RWPE2 (cell line): ENCODE measurements around the gene NDST1.
A peak's percentile ranks its signal among the peaks of the same experiment; 100 is the strongest.

Experiments
- ATAC-seq: fragments of 200-7000 bp; cut with Tn5 transposase; 3 replicates; pipeline ENCODE4 v1.9.1; 2021; ENCODE audit warnings: low read depth
- DNase-seq: peaks from one replicate; pipeline ENCODE4 v3.0.0-alpha.2; 2020; ENCODE audit warnings: low spot score
- H3K27ac ChIP-seq: fragments of 450-650 bp; 2 replicates; pipeline ENCODE4 v1.5.1; 2017; ENCODE audit warnings: mild to moderate bottlenecking; ENCODE audit not compliant: poor library complexity, severe bottlenecking
- H3K27me3 ChIP-seq: fragments of 250-450 bp; sonication (Bioruptor Pico); 2 replicates; pipeline ENCODE4 v1.5.1; 2021; ENCODE audit warnings: mild to moderate bottlenecking, moderate library complexity; ENCODE audit not compliant: insufficient read depth, poor library complexity, severe bottlenecking
- H3K36me3 ChIP-seq: fragments of 250-450 bp; sonication (Bioruptor Pico); 2 replicates; pipeline ENCODE4 v1.5.1; 2020; ENCODE audit warnings: low read depth, mild to moderate bottlenecking, moderate library complexity
- H3K4me1 ChIP-seq: fragments of 250-450 bp; sonication (Bioruptor Pico); 2 replicates; pipeline ENCODE4 v1.5.1; 2021; ENCODE audit warnings: mild to moderate bottlenecking, moderate library complexity; ENCODE audit not compliant: insufficient read depth, poor library complexity, severe bottlenecking
- H3K4me3 ChIP-seq: fragments of 250-450 bp; sonication (Bioruptor Pico); 2 replicates; pipeline ENCODE4 v1.5.1; 2021; ENCODE audit warnings: mild to moderate bottlenecking, moderate library complexity; ENCODE audit not compliant: severe bottlenecking
- H3K9me3 ChIP-seq: fragments of 250-450 bp; sonication (Bioruptor Pico); 2 replicates; pipeline ENCODE4 v1.5.1; 2021; ENCODE audit warnings: mild to moderate bottlenecking, moderate library complexity; ENCODE audit not compliant: severe bottlenecking
- TF ChIP-seq, protein P1 (sequence below): fragments of 450-650 bp; IDR thresholded peaks from one replicate; pipeline ENCODE4 v1.5.1; 2017; ENCODE audit warnings: mild to moderate bottlenecking, moderate library complexity; ENCODE audit not compliant: poor library complexity, severe bottlenecking

Gene NDST1

DNA sequence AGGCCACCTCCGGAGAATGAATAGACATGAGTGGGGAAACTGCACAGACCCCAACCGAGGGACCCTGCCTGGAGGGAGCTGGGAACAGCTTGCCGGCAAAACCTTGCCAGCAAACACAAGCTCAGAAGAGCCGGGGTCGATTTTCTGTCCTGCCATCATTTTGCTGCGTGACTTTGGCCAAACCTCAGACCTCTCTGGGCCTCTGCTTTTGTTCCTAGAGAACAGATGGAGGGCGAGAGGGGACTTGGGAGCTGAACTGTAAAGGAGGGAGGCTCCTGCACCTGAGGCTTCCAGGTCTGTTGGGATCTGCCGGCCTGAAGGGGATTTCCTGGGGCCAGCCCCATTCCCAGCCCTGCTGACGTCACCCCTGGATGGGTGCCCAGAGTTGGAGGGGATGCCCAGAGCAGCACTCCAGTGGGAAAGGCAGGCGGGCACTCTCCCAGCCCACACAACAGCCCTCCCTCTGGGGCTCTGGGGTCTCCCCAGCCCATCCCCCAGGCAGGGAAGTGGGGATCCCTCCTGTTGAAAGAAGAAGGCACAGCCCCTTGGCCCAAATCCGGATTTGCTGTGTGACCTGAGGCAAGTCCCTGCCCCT is 92.1 kb downstream of the NDST1 start:
- H3K4me3 ChIP-seq, result no peak overlapping the region
- TF ChIP-seq, protein P1, sequence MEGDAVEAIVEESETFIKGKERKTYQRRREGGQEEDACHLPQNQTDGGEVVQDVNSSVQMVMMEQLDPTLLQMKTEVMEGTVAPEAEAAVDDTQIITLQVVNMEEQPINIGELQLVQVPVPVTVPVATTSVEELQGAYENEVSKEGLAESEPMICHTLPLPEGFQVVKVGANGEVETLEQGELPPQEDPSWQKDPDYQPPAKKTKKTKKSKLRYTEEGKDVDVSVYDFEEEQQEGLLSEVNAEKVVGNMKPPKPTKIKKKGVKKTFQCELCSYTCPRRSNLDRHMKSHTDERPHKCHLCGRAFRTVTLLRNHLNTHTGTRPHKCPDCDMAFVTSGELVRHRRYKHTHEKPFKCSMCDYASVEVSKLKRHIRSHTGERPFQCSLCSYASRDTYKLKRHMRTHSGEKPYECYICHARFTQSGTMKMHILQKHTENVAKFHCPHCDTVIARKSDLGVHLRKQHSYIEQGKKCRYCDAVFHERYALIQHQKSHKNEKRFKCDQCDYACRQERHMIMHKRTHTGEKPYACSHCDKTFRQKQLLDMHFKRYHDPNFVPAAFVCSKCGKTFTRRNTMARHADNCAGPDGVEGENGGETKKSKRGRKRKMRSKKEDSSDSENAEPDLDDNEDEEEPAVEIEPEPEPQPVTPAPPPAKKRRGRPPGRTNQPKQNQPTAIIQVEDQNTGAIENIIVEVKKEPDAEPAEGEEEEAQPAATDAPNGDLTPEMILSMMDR, result no peak
- no peaks in the 10 kb centered on the region for H3K9me3 ChIP-seq
- H3K27me3 ChIP-seq, result no peaks in the 10 kb centered on the region
- peak overlapping the region; percentile 75 for H3K27ac ChIP-seq
- DNase-seq (peak; percentile 97), ATAC-seq (peak; percentile 84)
- H3K4me1 ChIP-seq, result peaks cover 22% of the 10 kb centered on the region
- H3K36me3 ChIP-seq, result no peaks in the 10 kb centered on the region

DNA sequence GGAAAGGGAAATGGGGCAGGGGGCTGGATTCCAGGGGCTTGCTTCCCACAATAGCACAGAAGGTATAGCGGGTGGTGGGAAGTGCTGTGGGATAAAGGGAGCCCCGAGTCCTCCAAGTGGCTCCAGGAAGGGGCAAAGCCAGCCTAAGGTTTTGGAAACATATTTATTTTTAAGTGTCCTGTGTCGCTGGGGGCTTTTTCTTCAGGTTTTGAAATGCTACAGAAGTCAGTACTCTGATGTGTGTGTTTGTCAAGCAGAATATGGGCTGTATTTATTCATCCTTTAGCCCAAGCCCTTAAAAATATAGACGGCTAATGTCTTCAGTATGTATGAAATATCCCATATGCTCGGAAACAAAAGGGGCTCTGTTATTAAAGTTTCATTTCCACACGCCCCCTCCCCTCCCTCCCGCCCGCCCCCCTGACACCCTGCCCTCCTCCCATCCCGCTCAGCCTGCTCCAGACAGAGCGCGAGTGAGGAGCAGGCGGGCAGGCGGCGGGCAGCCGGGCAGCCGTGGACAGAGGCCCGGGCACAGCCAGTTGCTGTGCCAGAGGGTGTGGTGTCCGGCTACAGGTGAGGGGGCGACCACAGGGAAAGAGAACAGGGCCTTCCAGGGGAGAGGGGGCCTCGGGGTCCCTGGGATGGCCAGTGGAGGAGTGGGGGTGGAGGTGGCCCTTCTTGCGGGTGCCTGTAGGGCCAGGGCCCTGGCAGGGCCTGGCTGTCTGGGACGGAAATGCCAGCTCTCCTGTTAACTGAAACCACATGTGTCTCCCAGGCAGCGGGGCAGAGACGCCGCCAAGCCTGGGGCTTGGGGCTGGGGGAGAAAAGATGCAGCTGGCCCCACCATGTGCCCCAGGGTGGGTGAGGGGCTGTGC is 92.9 kb downstream of the NDST1 start:
- H3K4me1 ChIP-seq, result peaks cover 22% of the 10 kb centered on the region
- TF ChIP-seq, protein P1, result no peak
- H3K36me3 ChIP-seq, result no peaks in the 10 kb centered on the region
- DNase-seq, result no peak
- peak overlapping the region; percentile 75 for H3K27ac ChIP-seq
- H3K9me3 ChIP-seq, result no peaks in the 10 kb centered on the region
- ATAC-seq, result no peak
- no peak overlapping the region for H3K4me3 ChIP-seq
- no peaks in the 10 kb centered on the region for H3K27me3 ChIP-seq

DNA sequence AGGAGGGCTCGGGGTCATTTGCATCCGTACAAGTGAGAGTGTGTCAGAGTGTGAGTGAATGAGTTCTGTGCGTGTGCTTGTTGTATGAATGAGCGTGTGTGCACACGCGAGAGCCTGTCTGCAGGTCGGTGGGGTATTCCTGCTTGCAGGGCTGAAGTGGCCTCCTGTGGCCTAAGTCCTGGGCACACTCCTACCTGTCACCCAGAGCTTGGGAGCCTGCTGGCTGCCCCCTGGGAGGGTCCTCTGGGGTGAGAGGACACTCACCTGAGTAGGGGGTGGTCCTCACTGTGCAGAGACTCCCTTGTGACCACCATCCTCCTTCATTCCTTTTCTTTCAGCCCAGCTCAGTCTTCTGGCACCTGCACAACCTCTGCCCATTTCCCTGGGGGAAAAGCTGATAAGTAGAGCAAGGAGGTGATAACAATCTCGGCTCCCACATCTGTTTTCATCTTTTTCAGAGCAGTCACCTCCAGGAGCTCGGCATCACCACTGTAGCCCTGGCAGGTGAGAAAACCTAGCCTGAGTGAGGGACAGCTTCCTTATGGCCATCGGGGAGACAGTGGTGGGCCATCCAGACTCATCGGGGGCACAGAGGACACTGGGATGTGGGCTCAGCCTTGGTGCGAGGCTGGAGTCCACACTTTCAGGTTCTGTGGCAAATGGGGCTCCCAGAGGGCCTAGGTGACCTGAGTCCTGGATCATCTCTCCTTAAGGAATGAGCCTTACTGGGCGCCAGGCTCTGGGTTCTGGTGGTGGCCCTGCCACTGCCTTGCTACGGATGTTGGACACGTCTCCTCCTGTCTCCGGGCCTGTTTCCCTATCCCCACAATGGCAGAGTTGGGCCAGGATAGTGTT is 93.8 kb downstream of the NDST1 start:
- ATAC-seq, result no peak
- TF ChIP-seq, protein P1, result no peak
- H3K27ac ChIP-seq, result peak overlapping the region; percentile 75
- H3K4me1 ChIP-seq, result peaks cover 22% of the 10 kb centered on the region
- no peak for DNase-seq
- H3K36me3 ChIP-seq, result no peaks in the 10 kb centered on the region
- H3K27me3 ChIP-seq, result no peaks in the 10 kb centered on the region
- no peak overlapping the region for H3K4me3 ChIP-seq
- no peaks in the 10 kb centered on the region for H3K9me3 ChIP-seq

DNA sequence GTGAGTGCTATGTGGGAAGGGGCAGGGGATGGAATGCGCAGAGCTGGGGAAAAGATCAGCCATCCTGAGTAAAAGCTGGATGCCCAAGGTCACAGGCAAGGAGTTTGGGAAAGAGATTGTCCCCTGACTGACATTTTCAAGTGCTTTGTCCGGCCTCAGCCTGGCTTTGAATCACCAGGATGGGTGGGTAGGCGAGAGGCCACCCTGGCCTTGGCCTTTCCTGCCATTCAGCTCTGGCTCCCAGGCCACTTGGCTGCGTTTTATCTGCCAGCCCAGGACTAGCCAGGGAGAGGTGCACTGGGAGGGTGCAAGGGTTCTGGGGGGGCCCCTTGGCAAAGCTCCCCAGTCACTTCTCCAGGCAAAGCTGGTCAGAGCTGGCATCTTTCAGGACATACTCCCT is 95.1 kb downstream of the NDST1 start:
- H3K9me3 ChIP-seq, result no peaks in the 10 kb centered on the region
- ATAC-seq, result no peak
- TF ChIP-seq, protein P1, result no peak

More for the DNA sequence above, 95.1 kb downstream of the NDST1 start:
- Histone ChIP-seq H3K36me3 (no peaks in the 10 kb centered on the region), H3K27me3 (no peaks in the 10 kb centered on the region), H3K27ac (no peak overlapping the region), H3K4me3 (no peak overlapping the region), H3K4me1 (peaks cover 22% of the 10 kb centered on the region)
- no peak for DNase-seq
